Peyer's patch (tissue), 4 donors: Measurements from ENCODE around the gene HCFC1R1.

Source experiments
- POLR2A ChIP-seq, 2 donors: fragments of 450-650 bp; IDR thresholded peaks; one replicate each; pipeline ENCODE4 v1.5.1; 2017; ENCODE audit warnings: antibody characterized with exemption in 2 of 2, mild to moderate bottlenecking in 2 of 2, moderate library complexity in 2 of 2
- TF ChIP-seq, protein P1 (sequence below), 6 experiments: fragments of 450-650 bp in 4 of 6; fragments of 200-600 bp in 2 of 6; sonication (generic) in 1 of 6; IDR thresholded peaks; one replicate each; pipeline ENCODE4 v1.5.1; 2017 to 2019; ENCODE audit warnings: antibody characterized with exemption in 6 of 6, mild to moderate bottlenecking in 3 of 6, moderate library complexity in 1 of 6

DNA sequence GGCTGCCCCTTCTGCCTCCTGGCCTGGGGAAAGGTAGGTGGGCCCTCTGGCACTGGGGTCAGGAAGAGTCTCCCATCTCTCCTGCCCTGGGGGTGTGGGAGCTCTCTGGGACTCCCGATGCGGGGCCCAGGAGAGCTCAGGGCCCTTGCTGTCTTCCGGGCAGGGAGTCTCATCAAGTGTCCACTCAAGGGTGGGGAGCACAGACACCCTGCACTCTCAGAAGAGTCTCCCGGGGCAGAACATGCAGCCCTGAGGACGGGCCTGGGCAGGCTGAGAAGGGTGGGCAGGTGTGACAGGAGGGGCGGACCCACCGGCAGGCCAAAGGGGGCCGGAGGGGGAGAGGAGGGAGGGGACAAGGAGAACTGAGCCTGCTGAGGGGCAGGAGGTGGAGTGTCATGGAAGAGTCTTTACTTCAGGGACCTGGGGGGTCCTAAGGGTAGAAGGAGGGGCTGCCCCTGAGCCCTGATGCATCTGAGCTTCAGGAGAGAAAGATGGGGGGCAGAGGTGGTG lies 35.1 kb downstream of the HCFC1R1 start:
- TF ChIP-seq, protein P1, sequence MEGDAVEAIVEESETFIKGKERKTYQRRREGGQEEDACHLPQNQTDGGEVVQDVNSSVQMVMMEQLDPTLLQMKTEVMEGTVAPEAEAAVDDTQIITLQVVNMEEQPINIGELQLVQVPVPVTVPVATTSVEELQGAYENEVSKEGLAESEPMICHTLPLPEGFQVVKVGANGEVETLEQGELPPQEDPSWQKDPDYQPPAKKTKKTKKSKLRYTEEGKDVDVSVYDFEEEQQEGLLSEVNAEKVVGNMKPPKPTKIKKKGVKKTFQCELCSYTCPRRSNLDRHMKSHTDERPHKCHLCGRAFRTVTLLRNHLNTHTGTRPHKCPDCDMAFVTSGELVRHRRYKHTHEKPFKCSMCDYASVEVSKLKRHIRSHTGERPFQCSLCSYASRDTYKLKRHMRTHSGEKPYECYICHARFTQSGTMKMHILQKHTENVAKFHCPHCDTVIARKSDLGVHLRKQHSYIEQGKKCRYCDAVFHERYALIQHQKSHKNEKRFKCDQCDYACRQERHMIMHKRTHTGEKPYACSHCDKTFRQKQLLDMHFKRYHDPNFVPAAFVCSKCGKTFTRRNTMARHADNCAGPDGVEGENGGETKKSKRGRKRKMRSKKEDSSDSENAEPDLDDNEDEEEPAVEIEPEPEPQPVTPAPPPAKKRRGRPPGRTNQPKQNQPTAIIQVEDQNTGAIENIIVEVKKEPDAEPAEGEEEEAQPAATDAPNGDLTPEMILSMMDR (IDR thresholded peaks at IDR 0.05): no peak
- no peak for TF ChIP-seq POLR2A (IDR thresholded peaks at IDR 0.05)
